Inflammatory macrophage (primary cell): ENCODE data around the gene DCP2.
"Not testable (repeated sequence)": the region's sequence is repeated elsewhere in the genome, so short reads cannot be mapped to it uniquely, and the experiment has no call there.

Experiments
- DNase-seq, 2 donors: peaks; one replicate each; pipeline ENCODE4 v3.0.0-alpha.2; 2020 to 2022
- total RNA-seq, 18 experiments: gene quantifications; one replicate each; lab custom pipeline; 2026; ENCODE audit warnings: mixed read lengths in 6 of 18, inconsistent platforms in 2 of 18; lab: John Stamatoyannopoulos, UW

Gene DCP2
- total RNA-seq, result 132 to 420 (median 260) reads per million in 18 experiments

DNA sequence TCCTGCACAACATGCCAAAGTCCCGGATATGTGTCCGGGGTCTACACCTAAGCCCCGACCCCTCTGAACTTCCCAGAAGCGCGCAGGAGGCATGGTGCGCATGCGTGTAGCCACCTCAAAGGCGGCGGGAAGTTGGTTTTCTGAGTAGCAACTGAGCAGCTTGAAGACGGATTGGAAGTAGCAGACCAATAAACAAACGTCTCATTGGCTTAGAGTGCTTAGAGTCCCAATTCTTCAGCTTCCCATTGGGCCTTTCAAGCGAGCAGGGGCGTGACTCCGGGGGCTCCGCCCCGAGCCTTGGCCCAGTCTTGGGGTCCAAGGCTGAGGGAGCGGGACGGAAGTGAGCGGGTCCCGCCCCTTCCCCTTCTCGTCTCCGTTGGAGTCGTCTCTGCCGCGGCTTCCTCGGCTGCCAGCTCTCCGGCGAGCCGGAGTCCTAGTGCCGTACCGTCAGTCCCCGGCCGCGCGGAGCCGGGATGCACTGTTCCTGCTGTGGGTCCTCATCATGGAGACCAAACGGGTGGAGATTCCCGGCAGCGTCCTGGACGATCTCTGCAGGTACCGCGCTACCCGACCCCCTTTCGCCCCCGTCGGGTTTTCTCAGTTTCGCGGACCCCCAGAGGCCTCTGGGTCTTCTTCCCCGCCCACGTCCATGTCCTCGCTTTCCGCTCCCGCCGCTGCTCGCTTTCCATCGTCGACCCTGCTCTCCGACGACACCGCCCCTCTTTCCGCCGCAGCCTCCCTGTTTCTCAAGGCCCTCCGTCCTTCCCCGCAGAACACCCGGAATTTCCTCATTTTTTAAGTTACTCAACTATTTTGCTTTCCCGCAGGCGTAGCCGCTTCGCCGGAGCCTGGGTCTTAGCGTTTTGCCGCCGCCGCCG is at the start of gene DCP2:
Gene DCP2 (plus strand): TSS at position 367 of the 878 bp plus-strand sequence. CDS start 136 bp downstream, at position 503.
- DNase-seq, result peak; percentile 99

DNA sequence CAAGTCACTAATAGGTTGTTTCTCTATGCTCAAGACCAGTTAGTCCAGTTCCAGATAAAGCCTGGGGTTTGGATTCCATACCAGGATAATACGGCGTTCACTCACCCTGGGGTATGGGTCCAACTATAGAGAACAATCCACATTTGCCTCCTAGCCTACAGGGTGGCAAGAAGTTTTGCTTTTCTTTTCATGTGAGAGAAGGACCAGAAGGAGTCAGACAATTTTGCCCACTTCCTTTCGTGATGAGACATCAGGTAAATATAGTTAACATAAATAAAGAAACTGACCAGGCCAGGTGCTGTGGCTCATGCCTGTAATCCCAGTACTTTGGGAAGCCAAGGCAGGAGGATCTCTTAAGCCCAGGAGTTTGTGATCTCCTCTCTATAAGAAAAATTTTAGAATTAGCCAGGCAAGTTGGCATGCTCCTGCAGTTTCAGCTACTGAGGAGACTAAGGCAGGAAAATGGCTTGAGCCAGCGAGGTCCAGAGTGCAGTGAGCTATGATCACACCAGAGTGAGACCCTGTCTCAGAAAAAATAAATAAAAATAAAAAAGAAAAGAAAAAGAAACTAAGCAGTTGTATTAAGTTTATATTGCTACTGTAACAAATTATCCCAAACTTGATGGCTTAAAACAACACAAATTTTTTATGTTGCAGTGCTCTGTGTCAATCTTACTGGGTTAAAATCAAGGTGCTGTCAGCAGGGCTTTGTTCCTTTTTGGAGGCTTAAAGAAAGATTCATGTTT is 47.1 kb upstream of the DCP2 start:
- no peak for DNase-seq

DNA sequence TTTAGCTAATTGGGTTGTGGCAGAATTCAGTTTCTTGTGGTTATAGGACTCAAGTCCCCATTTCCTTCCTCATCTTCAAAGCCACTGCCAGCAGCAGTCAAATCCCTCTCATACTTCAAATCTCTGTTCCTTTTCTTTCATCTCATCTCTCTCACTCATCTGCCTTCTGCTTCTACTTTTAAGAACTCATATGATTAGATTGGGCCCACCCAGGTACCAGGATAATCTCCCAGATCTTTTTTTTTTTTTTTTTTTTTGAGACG is 46.6 kb upstream of the DCP2 start:
- peak; percentile 48 to 73 for DNase-seq

GRCh38 chr5:112931473-112931872 is 45.1 kb upstream of the DCP2 start:
- no peak for DNase-seq

- no peak for DNase-seq
Observed at GRCh38 chr5:112933105-112933504, 43.5 kb upstream of the DCP2 start.

DNA sequence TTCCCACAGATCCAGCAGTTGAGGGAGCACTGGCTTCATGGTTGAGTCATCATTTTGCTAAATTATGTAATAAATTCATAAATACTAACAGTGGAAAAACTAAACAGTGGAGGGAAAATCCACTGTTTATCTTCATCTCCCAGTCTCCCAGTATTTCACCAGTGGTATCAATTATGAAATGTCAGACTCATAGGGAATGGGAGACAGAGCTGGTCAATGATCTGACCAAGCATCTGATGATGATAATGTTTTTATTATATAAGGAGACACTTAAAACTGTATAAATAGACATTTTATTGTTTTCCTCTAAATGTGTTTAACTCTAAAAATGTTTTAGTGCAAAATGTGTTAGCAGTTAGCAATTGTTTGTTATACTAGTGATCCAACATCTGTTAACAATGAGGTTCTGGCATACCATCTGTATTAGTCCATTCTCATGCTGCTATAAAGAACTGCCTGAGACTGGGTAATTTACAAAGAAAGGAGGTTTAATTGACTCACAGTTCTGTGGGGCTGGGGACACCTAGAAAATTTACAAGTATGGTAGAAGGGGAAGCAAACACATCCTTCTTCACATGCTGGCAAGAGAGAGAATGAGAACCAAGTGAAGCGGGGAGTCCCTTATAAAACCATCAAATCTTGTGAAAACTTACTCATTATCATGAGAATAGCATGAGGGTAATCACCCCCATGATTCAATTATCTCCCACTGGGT is 42.8 kb upstream of the DCP2 start:
- no peak for DNase-seq

- no peak for DNase-seq
Observed at GRCh38 chr5:112934366-112934663, 42.3 kb upstream of the DCP2 start.

- no peak for DNase-seq
Observed at GRCh38 chr5:112935675-112936074, 40.9 kb upstream of the DCP2 start.

DNA sequence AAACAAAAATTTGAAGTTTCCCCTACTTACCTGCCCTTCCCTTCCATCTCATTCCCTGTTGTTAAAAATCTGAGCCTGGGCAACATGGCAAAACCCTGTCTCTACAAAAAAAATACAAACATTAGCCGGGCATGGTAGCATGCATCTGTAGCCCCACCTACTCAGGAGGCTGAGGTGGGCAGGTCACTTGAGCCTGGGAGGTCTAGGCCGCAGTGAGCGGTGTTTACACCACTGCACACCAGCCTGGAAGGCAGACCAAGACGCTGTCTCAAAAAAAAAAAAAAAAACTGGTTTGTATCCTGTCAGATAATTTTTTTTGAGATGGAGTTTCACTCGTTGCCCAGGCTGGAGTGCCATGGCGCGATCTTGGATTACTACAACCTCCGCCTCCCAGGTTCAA is 38.3 kb upstream of the DCP2 start:
- DNase-seq, result no peak

GRCh38 chr5:112940670-112941069 is 35.9 kb upstream of the DCP2 start:
- DNase-seq, result no peak

DNA sequence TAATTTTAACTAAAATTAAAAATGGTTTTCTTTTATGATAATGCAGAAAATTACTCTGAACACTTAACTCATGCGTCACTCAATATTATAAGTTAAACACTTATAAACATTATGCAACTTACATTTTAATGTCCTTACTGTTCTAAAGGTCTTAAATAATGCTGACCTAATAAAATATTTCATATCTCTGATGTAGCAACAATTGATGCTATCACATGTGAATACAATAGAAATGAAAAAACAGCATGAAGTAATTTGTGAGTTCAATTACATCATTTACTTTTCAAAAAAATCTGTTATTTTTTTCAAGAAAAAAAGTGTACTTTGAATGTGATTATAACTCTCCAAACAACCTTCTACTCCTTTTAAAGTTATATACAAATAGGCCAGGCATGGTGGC is 28.1 kb upstream of the DCP2 start:
- no peak for DNase-seq

DNA sequence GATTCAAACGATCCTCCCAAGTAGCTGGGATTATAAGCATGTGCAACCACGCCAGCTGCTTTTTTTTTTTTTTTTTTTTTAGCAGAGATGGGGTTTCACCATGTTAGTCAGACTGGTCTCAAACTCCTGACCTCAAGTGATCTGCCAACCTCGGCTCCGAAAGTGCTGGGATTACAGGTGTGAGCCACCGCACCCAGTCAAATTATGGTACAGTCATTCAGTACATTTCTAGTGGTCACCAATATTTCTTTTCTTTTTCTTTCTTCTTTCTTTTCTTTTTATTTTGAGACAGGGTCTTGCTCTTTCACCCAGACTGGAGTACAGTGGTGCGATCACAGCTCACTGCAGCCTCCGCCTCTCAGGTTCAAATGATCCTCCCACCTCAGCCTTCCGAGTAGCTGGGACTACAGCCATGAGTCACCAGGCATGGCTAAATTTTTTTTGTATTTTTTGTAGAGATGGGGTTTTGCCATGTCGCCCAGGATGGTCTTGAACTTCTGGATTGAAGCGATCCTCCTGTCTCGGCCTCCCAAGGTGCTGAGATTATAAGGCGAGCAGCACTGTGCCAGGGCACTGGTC is 25.4 kb upstream of the DCP2 start:
- DNase-seq, result no peak

DNA sequence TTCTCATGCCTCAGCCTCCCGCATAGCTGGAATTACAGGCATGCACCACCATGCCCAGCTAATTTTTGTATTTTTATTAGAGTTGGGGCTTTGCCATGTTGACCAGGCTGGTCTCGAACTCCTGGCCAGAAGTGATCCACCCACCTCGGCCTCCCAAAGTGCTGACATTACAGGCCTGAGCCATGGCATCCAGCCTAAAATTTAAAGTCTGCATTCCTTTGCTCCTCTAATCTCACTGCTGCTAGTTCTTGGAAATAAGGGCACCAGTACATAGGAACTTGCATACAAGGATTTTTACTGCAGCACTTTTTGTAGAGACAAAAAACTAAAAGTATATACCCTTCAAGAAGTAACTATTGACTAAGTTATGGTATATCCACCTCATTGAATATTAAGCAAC is 20.0 kb upstream of the DCP2 start:
- no peak for DNase-seq

- no peak for DNase-seq
Observed at GRCh38 chr5:112957036-112957808, 19.4 kb upstream of the DCP2 start.

GRCh38 chr5:112958093-112959088 is 18.2 kb upstream of the DCP2 start:
- peak; percentile 38 to 65 for DNase-seq

DNA sequence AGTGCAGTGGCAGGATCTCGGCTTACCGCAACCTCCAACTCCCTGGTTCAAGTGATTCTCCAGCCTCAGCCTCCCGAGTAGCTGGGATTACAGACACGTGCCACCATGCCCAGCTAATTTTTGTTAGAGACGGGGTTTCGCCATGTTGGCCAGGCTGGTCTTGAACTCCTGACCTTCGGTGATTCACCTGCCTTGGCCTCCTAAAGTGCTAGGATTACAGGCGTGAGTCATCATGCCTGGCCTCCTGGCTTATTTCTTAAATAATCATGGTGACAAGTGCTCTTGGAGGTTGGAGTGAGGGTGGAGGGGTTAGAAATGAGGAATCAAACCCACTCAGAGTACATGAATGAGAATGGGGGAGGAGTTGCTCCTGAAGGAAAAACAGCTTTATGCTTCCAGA is 16.7 kb upstream of the DCP2 start:
- DNase-seq, result peak; percentile 55 to 76

GRCh38 chr5:112960315-112960714 is 16.3 kb upstream of the DCP2 start:
- DNase-seq, result no peak

DNA sequence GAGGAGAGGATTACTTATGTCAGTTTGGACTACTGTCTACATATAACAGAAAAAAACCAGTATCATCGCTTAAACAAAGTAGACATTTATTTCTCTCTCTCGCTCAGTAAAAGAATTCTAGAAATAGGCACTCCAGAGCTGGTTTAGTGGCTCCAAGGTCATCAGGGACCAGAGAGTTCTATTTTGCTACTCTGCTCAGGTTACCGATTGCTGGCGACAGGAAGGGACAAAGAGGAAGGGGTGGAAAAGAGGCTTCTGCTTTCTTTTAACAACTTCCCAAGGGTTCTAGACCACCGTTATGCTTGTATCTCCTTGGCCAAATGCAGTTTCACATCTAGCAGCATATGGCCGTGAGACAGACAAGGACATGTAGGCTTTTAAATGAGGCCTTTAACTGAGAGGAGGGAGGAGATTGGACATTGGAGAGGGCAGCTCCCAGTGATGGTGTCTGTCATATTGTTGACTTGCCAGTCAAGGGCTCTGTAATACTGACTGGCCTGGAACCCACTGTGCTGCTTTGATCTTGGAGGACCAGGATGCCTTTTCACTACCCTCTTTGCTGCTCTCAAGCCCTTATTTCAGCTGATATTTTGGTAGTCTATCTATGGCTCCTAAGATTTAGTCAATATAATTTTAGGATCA is 15.6 kb upstream of the DCP2 start:
- DNase-seq, result no peak

GRCh38 chr5:112963374-112963733 is 13.2 kb upstream of the DCP2 start:
- not testable (repeated sequence) for DNase-seq

DNA sequence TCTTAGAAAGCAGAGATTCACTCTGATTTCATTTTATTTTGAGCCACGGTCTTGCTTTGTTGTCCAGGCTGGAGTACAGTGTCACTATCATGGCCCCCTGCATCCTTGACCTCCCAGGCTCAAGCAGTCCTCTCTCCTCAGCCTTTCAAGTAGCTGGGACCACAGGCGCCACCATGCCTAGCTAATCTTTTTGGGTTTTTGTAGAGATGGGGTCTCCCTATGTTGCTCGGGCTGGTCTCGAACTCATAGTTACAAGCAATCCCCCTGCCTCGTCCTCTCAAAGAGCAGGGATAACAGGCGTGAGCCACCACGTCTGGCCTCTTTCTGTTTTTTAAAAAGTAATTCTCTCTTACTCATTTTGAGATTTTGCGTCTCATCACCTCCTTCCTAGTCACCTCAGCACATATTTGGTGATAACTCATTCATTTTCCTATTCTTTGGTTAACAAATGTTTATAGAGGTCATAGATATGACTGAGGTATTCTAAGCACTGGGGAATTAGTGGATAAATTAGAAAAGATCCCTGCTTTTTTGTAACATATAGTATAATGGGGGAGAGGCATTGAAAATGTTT is 10.8 kb upstream of the DCP2 start:
- no peak for DNase-seq
